Measurements from ENCODE around the gene KRTAP12-2.

DNA sequence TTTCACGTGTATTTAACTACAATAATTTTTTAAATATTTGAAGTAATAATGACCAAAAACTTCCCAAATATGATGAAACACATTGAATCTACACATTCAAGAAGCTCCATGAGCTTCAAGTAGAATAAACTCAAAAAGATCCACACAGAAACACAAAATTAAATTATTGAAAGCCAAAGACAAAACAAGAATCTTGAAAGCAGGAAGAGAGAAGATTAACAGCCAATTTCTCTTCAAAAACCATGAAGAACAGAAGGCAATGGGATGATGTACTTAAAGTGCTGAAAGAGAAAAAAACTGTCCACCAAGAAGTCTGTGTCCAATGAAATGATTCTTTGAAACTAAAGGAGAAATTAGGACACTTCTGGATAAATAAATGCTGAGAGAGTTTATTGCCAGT, 34.7 kb downstream of the KRTAP12-2 start:
- TF ChIP-seq, protein P1, sequence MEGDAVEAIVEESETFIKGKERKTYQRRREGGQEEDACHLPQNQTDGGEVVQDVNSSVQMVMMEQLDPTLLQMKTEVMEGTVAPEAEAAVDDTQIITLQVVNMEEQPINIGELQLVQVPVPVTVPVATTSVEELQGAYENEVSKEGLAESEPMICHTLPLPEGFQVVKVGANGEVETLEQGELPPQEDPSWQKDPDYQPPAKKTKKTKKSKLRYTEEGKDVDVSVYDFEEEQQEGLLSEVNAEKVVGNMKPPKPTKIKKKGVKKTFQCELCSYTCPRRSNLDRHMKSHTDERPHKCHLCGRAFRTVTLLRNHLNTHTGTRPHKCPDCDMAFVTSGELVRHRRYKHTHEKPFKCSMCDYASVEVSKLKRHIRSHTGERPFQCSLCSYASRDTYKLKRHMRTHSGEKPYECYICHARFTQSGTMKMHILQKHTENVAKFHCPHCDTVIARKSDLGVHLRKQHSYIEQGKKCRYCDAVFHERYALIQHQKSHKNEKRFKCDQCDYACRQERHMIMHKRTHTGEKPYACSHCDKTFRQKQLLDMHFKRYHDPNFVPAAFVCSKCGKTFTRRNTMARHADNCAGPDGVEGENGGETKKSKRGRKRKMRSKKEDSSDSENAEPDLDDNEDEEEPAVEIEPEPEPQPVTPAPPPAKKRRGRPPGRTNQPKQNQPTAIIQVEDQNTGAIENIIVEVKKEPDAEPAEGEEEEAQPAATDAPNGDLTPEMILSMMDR (IDR thresholded peaks at IDR 0.05), result no peak
- TF ChIP-seq POLR2A (IDR thresholded peaks at IDR 0.05), result no peak
